Measurements from ENCODE around the gene AIF1L.

AIF1L gene

GRCh38 chr9:131167146-131167692, 70.9 kb downstream of the AIF1L start:
- DNase-seq (ENCODE audit: low read depth, low spot score) = no peak

- no peak for DNase-seq (ENCODE audit: low read depth, low spot score)
Measured at GRCh38 chr9:131167936-131168335, 71.6 kb downstream of the AIF1L start.

GRCh38 chr9:131169563-131170240, 73.4 kb downstream of the AIF1L start:
- no peak for DNase-seq (ENCODE audit: low read depth, low spot score)
